H1 (cell line): ENCODE measurements around the gene IRF4. TPM values are rescaled to one million over a fixed set of nuclear protein-coding genes. Genes with fewer than 3 reads are reported as not detected.

ENCODE experiments used
- CTCF ChIA-PET: fragments of 300-600 bp; sonication (Branson Sonifier 250); formaldehyde crosslinking; loops from one replicate; lab custom pipeline; 2021; ENCODE audit not compliant: partially characterized antibody; lab: Charles Lee
- POLR2A ChIA-PET: fragments of 300-600 bp; sonication (Branson Sonifier 250); formaldehyde crosslinking; loops from one replicate; lab custom pipeline; 2021; ENCODE audit warnings: inconsistent platforms; ENCODE audit not compliant: partially characterized antibody; lab: Charles Lee
- DNase-seq, 2 experiments: peaks; one replicate each; pipeline versions ENCODE4 v3.0.0 to v3.0.0-alpha.2; 2010 to 2022; ENCODE audit warnings: low spot score in 2 of 2, low read depth in 1 of 2, mixed read lengths in 1 of 2
- FAIRE-seq: peaks from 2 replicates; lab custom pipeline; 2011; peaks lifted over from hg19 to GRCh38; lab: Jason Lieb, UNC
- H2AFZ ChIP-seq: 2 replicates; pipeline ENCODE4 v1.8.1; 2012; ENCODE audit warnings: low read length, inconsistent platforms
- H2AK5ac ChIP-seq: 2 replicates; pipeline ENCODE4 v1.6.1; 2013; ENCODE audit warnings: low read depth, low read length
- H2BK120ac ChIP-seq: replicated peaks from 2 replicates; pipeline ENCODE3; 2013; ENCODE audit warnings: low read depth, low read length, inconsistent platforms
- H2BK12ac ChIP-seq: 2 replicates; pipeline ENCODE4 v1.6.1; 2013; ENCODE audit warnings: low read depth, low read length
- H2BK15ac ChIP-seq: 2 replicates; pipeline ENCODE4 v1.6.1; 2013; ENCODE audit warnings: low read length
- H2BK20ac ChIP-seq: 2 replicates; pipeline ENCODE4 v1.6.1; 2013; ENCODE audit warnings: low read length
- H2BK5ac ChIP-seq: 2 replicates; pipeline ENCODE4 v1.6.1; 2013; ENCODE audit warnings: low read depth, low read length
- H3K14ac ChIP-seq: 2 replicates; pipeline ENCODE4 v1.6.1; 2013; ENCODE audit warnings: inconsistent platforms; ENCODE audit not compliant: insufficient read length
- H3K18ac ChIP-seq: 2 replicates; pipeline ENCODE4 v1.6.1; 2013; ENCODE audit warnings: low read length; ENCODE audit errors: extremely low read depth
- H3K23ac ChIP-seq: 2 replicates; pipeline ENCODE4 v1.6.1; 2013; ENCODE audit warnings: inconsistent platforms; ENCODE audit not compliant: insufficient read length
- H3K23me2 ChIP-seq: 2 replicates; pipeline ENCODE4 v1.6.1; 2013; ENCODE audit warnings: low read depth, low read length
- H3K27ac ChIP-seq: 2 replicates; pipeline ENCODE4 v1.6.1; 2011; ENCODE audit warnings: low read depth, low read length, inconsistent platforms
- H3K27me3 ChIP-seq, 4 experiments: replicated peaks in 1 of 4; 1 replicate in 1 of 4; 2 replicates in 3 of 4; pipeline versions ENCODE4 v1.6.1 to v1.8.1; 2011 to 2013; ENCODE audit warnings: low read length in 3 of 4, mild to moderate bottlenecking in 3 of 4, inconsistent platforms in 2 of 4, mixed read lengths in 2 of 4, moderate library complexity in 1 of 4; ENCODE audit not compliant: control insufficient read depth in 3 of 4, insufficient read depth in 3 of 4; ENCODE audit errors: extremely low read depth in 1 of 4
- H3K36me3 ChIP-seq, 4 experiments: 2 replicates each; pipeline versions ENCODE4 v1.6.1 to v1.8.1; 2011 to 2013; ENCODE audit warnings: mild to moderate bottlenecking in 4 of 4, low read length in 3 of 4, moderate library complexity in 2 of 4, control low read depth in 1 of 4, inconsistent platforms in 1 of 4; ENCODE audit not compliant: insufficient read depth in 4 of 4, control insufficient read depth in 2 of 4
- H3K4ac ChIP-seq: replicated peaks from 2 replicates; pipeline ENCODE3; 2013; ENCODE audit warnings: low read length, low read depth, mixed read lengths, inconsistent platforms; ENCODE audit not compliant: insufficient read length
- H3K4me1 ChIP-seq, 4 experiments: replicated peaks in 1 of 4; 1 replicate in 1 of 4; 2 replicates in 3 of 4; pipeline versions ENCODE4 v1.6.1 to v1.8.1; 2011 to 2013; ENCODE audit warnings: low read length in 3 of 4, inconsistent platforms in 2 of 4, mixed read lengths in 1 of 4; ENCODE audit not compliant: insufficient read depth in 4 of 4, control insufficient read depth in 3 of 4
- H3K4me2 ChIP-seq, 2 experiments: 2 replicates each; pipeline versions ENCODE4 v1.6.1 to v1.8.1; 2011 to 2013; ENCODE audit warnings: low read depth in 2 of 2, low read length in 2 of 2, control low read depth in 1 of 2, inconsistent platforms in 1 of 2, mild to moderate bottlenecking in 1 of 2; ENCODE audit not compliant: insufficient read depth in 1 of 2
- H3K4me3 ChIP-seq, 4 experiments: fragments of 200-600, 300-600 bp in 1 of 4; sonication (generic), shearing (Covaris generic), sonication (Bioruptor Twin) in 1 of 4; 2 replicates each; pipeline versions ENCODE4 v1.5.1 to v1.8.1; 2011 to 2016; ENCODE audit warnings: low read length in 4 of 4, low read depth in 3 of 4, control low read depth in 2 of 4, inconsistent platforms in 2 of 4, mild to moderate bottlenecking in 2 of 4, mixed read lengths in 1 of 4, moderate library complexity in 1 of 4; ENCODE audit not compliant: insufficient read depth in 2 of 4; ENCODE audit errors: extremely low read depth in 1 of 4
- H3K56ac ChIP-seq: replicated peaks from 2 replicates; pipeline ENCODE3; 2013; ENCODE audit warnings: low read depth, mild to moderate bottlenecking, mixed read lengths, low read length, inconsistent platforms; ENCODE audit not compliant: insufficient read length
- H3K79me1 ChIP-seq: 2 replicates; pipeline ENCODE4 v1.6.1; 2013; ENCODE audit warnings: low read depth, low read length, control low read depth
- H3K79me2 ChIP-seq, 2 experiments: 2 replicates each; pipeline versions ENCODE4 v1.6.1 to v1.8.1; 2012 to 2013; ENCODE audit warnings: low read length in 2 of 2, mild to moderate bottlenecking in 2 of 2, inconsistent platforms in 1 of 2; ENCODE audit not compliant: insufficient read depth in 2 of 2, control insufficient read depth in 1 of 2
- H3K9ac ChIP-seq, 4 experiments: replicated peaks in 1 of 4; 1 replicate in 1 of 4; 2 replicates in 3 of 4; pipeline versions ENCODE4 v1.6.1 to v1.8.1; 2011 to 2013; ENCODE audit warnings: low read depth in 3 of 4, low read length in 3 of 4, control low read depth in 2 of 4, mild to moderate bottlenecking in 2 of 4, moderate library complexity in 2 of 4, inconsistent platforms in 1 of 4; ENCODE audit errors: extremely low read depth in 1 of 4
- H3K9me3 ChIP-seq, 2 experiments: 2 replicates each; pipeline versions ENCODE4 v1.6.1 to v1.8.1; 2012 to 2013; ENCODE audit warnings: mild to moderate bottlenecking in 2 of 2, moderate library complexity in 2 of 2, control low read depth in 1 of 2, inconsistent platforms in 1 of 2, low read depth in 1 of 2, low read length in 1 of 2, mixed read lengths in 1 of 2; ENCODE audit not compliant: insufficient read depth in 2 of 2
- H4K20me1 ChIP-seq, 2 experiments: replicated peaks in 1 of 2; 2 replicates each; pipeline versions ENCODE3 to v1.8.1; 2011 to 2013; ENCODE audit warnings: inconsistent platforms in 2 of 2, low read length in 2 of 2, mild to moderate bottlenecking in 1 of 2; ENCODE audit not compliant: insufficient read depth in 2 of 2, control insufficient read depth in 1 of 2
- H4K5ac ChIP-seq: 2 replicates; pipeline ENCODE4 v1.6.1; 2013; ENCODE audit warnings: low read length, low read depth, mixed read lengths, inconsistent platforms; ENCODE audit not compliant: insufficient read length
- H4K8ac ChIP-seq: 2 replicates; pipeline ENCODE4 v1.8.0; 2013; ENCODE audit warnings: mild to moderate bottlenecking, moderate library complexity, low read length, inconsistent platforms; ENCODE audit not compliant: insufficient read depth; ENCODE audit errors: extremely low read depth
- H4K91ac ChIP-seq: replicated peaks from 2 replicates; pipeline ENCODE3; 2013; ENCODE audit warnings: low read length, mixed read lengths, inconsistent platforms; ENCODE audit not compliant: insufficient read length
- BCL11A ChIP-seq, 2 experiments: IDR thresholded peaks; one replicate each; pipeline ENCODE4 v1.6.1; 2011; ENCODE audit warnings: low read depth in 2 of 2, low read length in 2 of 2, mild to moderate bottlenecking in 2 of 2
- BRCA1 ChIP-seq: IDR thresholded peaks from 2 replicates; pipeline ENCODE4 v1.6.1; 2012; ENCODE audit warnings: low read depth, low read length, improper control_type of control experiment
- EGR1 ChIP-seq: IDR thresholded peaks from 2 replicates; pipeline ENCODE4 v1.6.1; 2011; ENCODE audit warnings: low read depth, low read length, borderline replicate concordance
- KDM4A ChIP-seq: IDR thresholded peaks from one replicate; pipeline ENCODE4 v1.7.1; 2012; ENCODE audit warnings: low read depth, mild to moderate bottlenecking, moderate library complexity, low read length, inconsistent platforms; ENCODE audit not compliant: severe bottlenecking
- NANOG ChIP-seq: IDR thresholded peaks from 2 replicates; pipeline ENCODE4 v1.6.1; 2011; ENCODE audit warnings: low read length, low read depth, mild to moderate bottlenecking, inconsistent platforms; ENCODE audit not compliant: insufficient read depth, poor library complexity, severe bottlenecking
- RBBP5 ChIP-seq: IDR thresholded peaks from 2 replicates; pipeline ENCODE4 v1.7.1; 2012; ENCODE audit warnings: low read depth, mild to moderate bottlenecking, inconsistent platforms, low read length, moderate library complexity, borderline replicate concordance
- RXRA ChIP-seq: IDR thresholded peaks from 2 replicates; pipeline ENCODE4 v1.6.1; 2011; ENCODE audit warnings: low read depth, mild to moderate bottlenecking, low read length, moderate library complexity; ENCODE audit not compliant: insufficient read depth
- SAP30 ChIP-seq: fragments of 300-600 bp; sonication (generic); IDR thresholded peaks from 2 replicates; pipeline ENCODE4 v1.7.1; 2012; ENCODE audit warnings: low read length, moderate library complexity, mild to moderate bottlenecking, inconsistent platforms; ENCODE audit not compliant: insufficient read depth, insufficient replicate concordance
- SIN3A ChIP-seq, 2 experiments: IDR thresholded peaks in 1 of 2; conservative IDR thresholded peaks in 1 of 2; 2 replicates each; pipeline ENCODE4 v1.6.1; 2011 to 2012; ENCODE audit warnings: low read length in 2 of 2, improper control_type of control experiment in 1 of 2, low read depth in 1 of 2, mild to moderate bottlenecking in 1 of 2
- SUZ12 ChIP-seq: fragments of 200-600 bp; sonication (generic); IDR thresholded peaks from 2 replicates; pipeline ENCODE4 v1.6.1; 2012; ENCODE audit warnings: mild to moderate bottlenecking, inconsistent platforms, low read length, moderate library complexity, mixed read lengths
- TBP ChIP-seq: IDR thresholded peaks from 2 replicates; pipeline ENCODE4 v1.6.1; 2011; ENCODE audit warnings: low read depth, low read length, improper control_type of control experiment
- TEAD4 ChIP-seq: IDR thresholded peaks from 2 replicates; pipeline ENCODE4 v1.6.1; 2012; ENCODE audit warnings: low read depth, low read length, inconsistent platforms, mixed read lengths
- WGBS, 2 experiments: shearing (Covaris generic) in 1 of 2; methylation state at CpG; one replicate each; pipeline versions ENCODE4 v1.1.6 to v1.1.7; 2013 to 2015; ENCODE audit warnings: low lambda C conversion rate in 2 of 2, mixed read lengths in 2 of 2, inconsistent platforms in 1 of 2, low coverage in 1 of 2, missing lambda C conversion rate in 1 of 2; ENCODE audit not compliant: insufficient replicate concordance in 2 of 2, insufficient coverage in 1 of 2, insufficient read length in 1 of 2; ENCODE audit errors: extremely low coverage in 1 of 2, missing lambda C conversion rate in 1 of 2; 5-methylcytosine and 5-hydroxymethylcytosine counted together
- polyA plus RNA-seq, 7 experiments: library from polyadenylated mRNA; depleted of rRNA in 3 of 7; stranded (reverse) in 5 of 7; unstranded in 2 of 7; fragments of >200 nt in 5 of 7; fragments of 200-250 nt in 2 of 7; gene quantifications; 1 replicate in 5 of 7; 2 replicates in 1 of 7; 4 replicates in 1 of 7; pipeline versions ENCODE4 v1.2.1 to v1.2.3, GENCODE V29; 2011 to 2013; ENCODE audit warnings: missing spikeins in 2 of 7, mixed read lengths in 2 of 7
- total RNA-seq: library from RNA; stranded (reverse); fragmentation: NEBNext Ultra II Directional; extraction: Animal tissue kit (Norgen Biotek cat#: 25700); gene quantifications from 2 replicates; pipeline ENCODE4 v1.2.1, GENCODE V29; 2021
- TF ChIP-seq, protein P1 (sequence below): IDR thresholded peaks from 2 replicates; pipeline ENCODE4 v1.6.1; 2011; ENCODE audit warnings: low read depth, mild to moderate bottlenecking, low read length; ENCODE audit not compliant: insufficient read depth

Gene IRF4
- total and polyA plus RNA-seq, 2 of the 8 experiments (the other 6 are each of a cell fraction or from before 2014, with no cell fraction given): 0.77 to 2.1 TPM

DNA sequence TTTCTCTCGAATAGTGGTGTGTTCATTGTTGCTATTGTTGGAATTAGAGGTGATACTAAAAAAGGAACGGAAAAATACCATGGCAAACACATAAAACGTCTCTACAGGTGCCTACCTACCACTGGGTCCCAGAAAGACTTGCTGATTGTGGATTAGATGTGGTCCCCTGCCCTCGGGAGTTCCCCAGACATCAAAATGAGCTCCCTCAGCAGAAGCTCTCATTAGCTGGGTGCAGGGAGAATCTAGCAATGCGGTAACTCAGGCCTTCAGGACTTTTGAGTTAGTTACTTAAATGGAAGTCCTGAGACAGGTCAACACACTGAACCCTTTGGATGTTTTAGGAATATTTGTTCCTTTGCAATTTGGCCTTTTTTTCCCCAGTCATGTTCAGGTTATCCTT, 6.1 kb downstream of the IRF4 start:
- no peak overlapping the region for H3K18ac ChIP-seq
- no peak for DNase-seq
- peaks cover 0 to 9% of the 10 kb centered on the region in 2 experiments for H4K20me1 ChIP-seq
- CTCF ChIA-PET: interaction anchor here (1.0 to 2.1 kb wide), 5 partner anchors 11 to 207 kb away, joined by 3 to 10 read pairs (median 4); no protein-coding TSS in a partner anchor
- H4K8ac ChIP-seq: no peak overlapping the region
- no peak overlapping the region for H3K4me2 ChIP-seq
- no peak overlapping the region for H2BK20ac ChIP-seq
- no peak overlapping the region for H3K4ac ChIP-seq
- H2BK12ac ChIP-seq: no peak overlapping the region
- no peak overlapping the region for H3K4me3 ChIP-seq
- H2BK120ac ChIP-seq: no peak overlapping the region
- H3K36me3 ChIP-seq: peaks cover 0 to 8% (median 0%) of the 10 kb centered on the region in 4 experiments; a peak in 1 of 8 replicates
- H4K5ac ChIP-seq: no peak overlapping the region
- H3K9ac ChIP-seq: no peak overlapping the region
- H2AFZ ChIP-seq: no peak overlapping the region
- FAIRE-seq: no peak
- no peaks in the 10 kb centered on the region for H3K79me1 ChIP-seq
- peaks cover 23 to 32% (median 27%) of the 10 kb centered on the region in 4 experiments for H3K27me3 ChIP-seq
- no peak overlapping the region for H2AK5ac ChIP-seq
- H3K23me2 ChIP-seq: peaks cover 3% of the 10 kb centered on the region; the same call in 1 of the 2 replicates
- no peak overlapping the region for H4K91ac ChIP-seq
- 90% methylated on average over 5 of the region's 5 CpGs; no CpG with 5 or more reads in 1 of the 2 experiments for WGBS, 2 experiments
- POLR2A ChIA-PET: no interaction called here
- H3K23ac ChIP-seq: no peak overlapping the region
- no peaks in the 10 kb centered on the region for H3K9me3 ChIP-seq
- H2BK5ac ChIP-seq: no peak overlapping the region
- H3K56ac ChIP-seq: no peak overlapping the region
- no peak overlapping the region for H3K27ac ChIP-seq
- no peaks in the 10 kb centered on the region for H3K79me2 ChIP-seq
- peaks cover 2 to 6% (median 3%) of the 10 kb centered on the region in 4 experiments; a peak in 3 of 7 replicates for H3K4me1 ChIP-seq
- no peak overlapping the region for H2BK15ac ChIP-seq
- H3K14ac ChIP-seq: no peak overlapping the region
- TF ChIP-seq SAP30 (no peak), SUZ12 (no peak), KDM4A (no peak), RBBP5 (no peak), BCL11A (IDR thresholded peaks at IDR 0.05; ENCODE audit: low read depth in 2 of 2, low read length in 2 of 2) (no peak), BRCA1 (no peak), TBP (no peak), SIN3A (conservative IDR thresholded peaks at IDR 0.05 in 1 of 2, IDR thresholded peaks at IDR 0.05 in 1 of 2; ENCODE audit: low read depth in 1 of 2, low read length in 2 of 2) (no peak), NANOG (no peak), RXRA (no peak), EGR1 (no peak), TEAD4 (no peak)
- TF ChIP-seq, protein P1, sequence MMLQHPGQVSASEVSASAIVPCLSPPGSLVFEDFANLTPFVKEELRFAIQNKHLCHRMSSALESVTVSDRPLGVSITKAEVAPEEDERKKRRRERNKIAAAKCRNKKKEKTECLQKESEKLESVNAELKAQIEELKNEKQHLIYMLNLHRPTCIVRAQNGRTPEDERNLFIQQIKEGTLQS: no peak
